ENCODE measurements around the gene AGTR2. TPM values are rescaled to one million over a fixed set of nuclear protein-coding genes. Genes with fewer than 3 reads are reported as not detected.

Gene AGTR2, protein sequence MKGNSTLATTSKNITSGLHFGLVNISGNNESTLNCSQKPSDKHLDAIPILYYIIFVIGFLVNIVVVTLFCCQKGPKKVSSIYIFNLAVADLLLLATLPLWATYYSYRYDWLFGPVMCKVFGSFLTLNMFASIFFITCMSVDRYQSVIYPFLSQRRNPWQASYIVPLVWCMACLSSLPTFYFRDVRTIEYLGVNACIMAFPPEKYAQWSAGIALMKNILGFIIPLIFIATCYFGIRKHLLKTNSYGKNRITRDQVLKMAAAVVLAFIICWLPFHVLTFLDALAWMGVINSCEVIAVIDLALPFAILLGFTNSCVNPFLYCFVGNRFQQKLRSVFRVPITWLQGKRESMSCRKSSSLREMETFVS
- total RNA-seq (2014; rRNA removed; shearing (Covaris generic)): not detected in 2 replicates
- polyA plus RNA-seq (2016; fragmentation: Nextera tagmentation; extraction: Ambion mirVana): not detected in 2 replicates
- long read RNA-seq: 0 reads

DNA sequence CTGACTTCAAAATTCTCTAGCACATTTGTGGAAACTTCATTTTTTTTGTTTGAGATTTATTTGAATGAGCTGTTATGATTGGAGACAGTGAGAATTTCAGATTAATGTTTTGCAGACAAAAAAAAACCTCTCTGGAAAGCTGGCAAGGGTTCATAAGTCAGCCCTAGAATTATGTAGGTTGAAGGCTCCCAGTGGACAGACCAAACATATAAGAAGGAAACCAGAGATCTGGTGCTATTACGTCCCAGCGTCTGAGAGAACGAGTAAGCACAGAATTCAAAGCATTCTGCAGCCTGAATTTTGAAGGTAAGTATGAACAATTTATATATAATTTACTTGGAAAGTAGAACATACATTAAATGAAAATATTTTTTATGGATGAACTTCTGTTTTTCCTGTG is at the start of gene AGTR2:
TSS of gene AGTR2 (plus strand) at position 234 of the 400 bp plus-strand sequence. CDS start 1,537 bp downstream, outside the sequence.
- H3K79me2 ChIP-seq (replicated peaks; ENCODE audit: insufficient read depth): no peaks in the 10 kb centered on the region
- H3K4me1 Mint-ChIP-seq: no peaks in the 10 kb centered on the region; the same call in 2 of the 3 replicates
- no peak within 1 kb of the TSS for H3K4me3 Mint-ChIP-seq
- no peaks in the 10 kb centered on the region for H3K36me3 ChIP-seq (ENCODE audit: insufficient read depth)
- H3K36me3 Mint-ChIP-seq (ENCODE audit: low read depth): no peaks in the 10 kb centered on the region
- H3K27ac ChIP-seq (ENCODE audit: low read depth): no peak within 1 kb of the TSS
- H3K27me3 ChIP-seq (ENCODE audit: insufficient read depth): no peaks in the 10 kb centered on the region
- H3K9me3 Mint-ChIP-seq: no peaks in the 10 kb centered on the region; the same call in 2 of the 3 replicates
- H3K9me2 ChIP-seq (ENCODE audit: insufficient read depth): no peaks in the 10 kb centered on the region
- H4K20me1 ChIP-seq (replicated peaks; ENCODE audit: insufficient read depth): no peaks in the 10 kb centered on the region
- H3K27ac Mint-ChIP-seq: no peak within 1 kb of the TSS
- DNase-seq (ENCODE audit: low spot score): no peak
- H3K4me2 ChIP-seq: no peak within 1 kb of the TSS
- no peaks in the 10 kb centered on the region for H3K27me3 Mint-ChIP-seq (ENCODE audit: insufficient read depth, low read depth, poor library complexity)
- no peak within 1 kb of the TSS for H3K4me3 ChIP-seq
- ATAC-seq: no peak
- H2AFZ ChIP-seq: no peak within 1 kb of the TSS
- H3K4me1 ChIP-seq (ENCODE audit: insufficient read depth): no peaks in the 10 kb centered on the region
- TF ChIP-seq ZNF331 (CRISPR knock-in tag; IDR thresholded peaks at IDR 0.05; ENCODE audit: low read depth): no peak
- no peak for TF ChIP-seq ZNF114 (CRISPR knock-in tag; IDR thresholded peaks at IDR 0.05)
- TF ChIP-seq, protein P1, sequence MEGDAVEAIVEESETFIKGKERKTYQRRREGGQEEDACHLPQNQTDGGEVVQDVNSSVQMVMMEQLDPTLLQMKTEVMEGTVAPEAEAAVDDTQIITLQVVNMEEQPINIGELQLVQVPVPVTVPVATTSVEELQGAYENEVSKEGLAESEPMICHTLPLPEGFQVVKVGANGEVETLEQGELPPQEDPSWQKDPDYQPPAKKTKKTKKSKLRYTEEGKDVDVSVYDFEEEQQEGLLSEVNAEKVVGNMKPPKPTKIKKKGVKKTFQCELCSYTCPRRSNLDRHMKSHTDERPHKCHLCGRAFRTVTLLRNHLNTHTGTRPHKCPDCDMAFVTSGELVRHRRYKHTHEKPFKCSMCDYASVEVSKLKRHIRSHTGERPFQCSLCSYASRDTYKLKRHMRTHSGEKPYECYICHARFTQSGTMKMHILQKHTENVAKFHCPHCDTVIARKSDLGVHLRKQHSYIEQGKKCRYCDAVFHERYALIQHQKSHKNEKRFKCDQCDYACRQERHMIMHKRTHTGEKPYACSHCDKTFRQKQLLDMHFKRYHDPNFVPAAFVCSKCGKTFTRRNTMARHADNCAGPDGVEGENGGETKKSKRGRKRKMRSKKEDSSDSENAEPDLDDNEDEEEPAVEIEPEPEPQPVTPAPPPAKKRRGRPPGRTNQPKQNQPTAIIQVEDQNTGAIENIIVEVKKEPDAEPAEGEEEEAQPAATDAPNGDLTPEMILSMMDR (conservative IDR thresholded peaks at IDR 0.05; ENCODE audit: low read depth in 2 of 2): no peak
- TF ChIP-seq NANOG (IDR thresholded peaks at IDR 0.05; ENCODE audit: borderline replicate concordance): no peak
- TF ChIP-seq EZH2phosphoT487 (IDR thresholded peaks at IDR 0.05; ENCODE audit: unreplicated experiment): no peak
- no peak for TF ChIP-seq STAT1 (IDR thresholded peaks at IDR 0.05; ENCODE audit: unreplicated experiment)
- TF ChIP-seq, protein P2, sequence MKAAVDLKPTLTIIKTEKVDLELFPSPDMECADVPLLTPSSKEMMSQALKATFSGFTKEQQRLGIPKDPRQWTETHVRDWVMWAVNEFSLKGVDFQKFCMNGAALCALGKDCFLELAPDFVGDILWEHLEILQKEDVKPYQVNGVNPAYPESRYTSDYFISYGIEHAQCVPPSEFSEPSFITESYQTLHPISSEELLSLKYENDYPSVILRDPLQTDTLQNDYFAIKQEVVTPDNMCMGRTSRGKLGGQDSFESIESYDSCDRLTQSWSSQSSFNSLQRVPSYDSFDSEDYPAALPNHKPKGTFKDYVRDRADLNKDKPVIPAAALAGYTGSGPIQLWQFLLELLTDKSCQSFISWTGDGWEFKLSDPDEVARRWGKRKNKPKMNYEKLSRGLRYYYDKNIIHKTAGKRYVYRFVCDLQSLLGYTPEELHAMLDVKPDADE (IDR thresholded peaks at IDR 0.05): no peak
- TF ChIP-seq, protein P3, sequence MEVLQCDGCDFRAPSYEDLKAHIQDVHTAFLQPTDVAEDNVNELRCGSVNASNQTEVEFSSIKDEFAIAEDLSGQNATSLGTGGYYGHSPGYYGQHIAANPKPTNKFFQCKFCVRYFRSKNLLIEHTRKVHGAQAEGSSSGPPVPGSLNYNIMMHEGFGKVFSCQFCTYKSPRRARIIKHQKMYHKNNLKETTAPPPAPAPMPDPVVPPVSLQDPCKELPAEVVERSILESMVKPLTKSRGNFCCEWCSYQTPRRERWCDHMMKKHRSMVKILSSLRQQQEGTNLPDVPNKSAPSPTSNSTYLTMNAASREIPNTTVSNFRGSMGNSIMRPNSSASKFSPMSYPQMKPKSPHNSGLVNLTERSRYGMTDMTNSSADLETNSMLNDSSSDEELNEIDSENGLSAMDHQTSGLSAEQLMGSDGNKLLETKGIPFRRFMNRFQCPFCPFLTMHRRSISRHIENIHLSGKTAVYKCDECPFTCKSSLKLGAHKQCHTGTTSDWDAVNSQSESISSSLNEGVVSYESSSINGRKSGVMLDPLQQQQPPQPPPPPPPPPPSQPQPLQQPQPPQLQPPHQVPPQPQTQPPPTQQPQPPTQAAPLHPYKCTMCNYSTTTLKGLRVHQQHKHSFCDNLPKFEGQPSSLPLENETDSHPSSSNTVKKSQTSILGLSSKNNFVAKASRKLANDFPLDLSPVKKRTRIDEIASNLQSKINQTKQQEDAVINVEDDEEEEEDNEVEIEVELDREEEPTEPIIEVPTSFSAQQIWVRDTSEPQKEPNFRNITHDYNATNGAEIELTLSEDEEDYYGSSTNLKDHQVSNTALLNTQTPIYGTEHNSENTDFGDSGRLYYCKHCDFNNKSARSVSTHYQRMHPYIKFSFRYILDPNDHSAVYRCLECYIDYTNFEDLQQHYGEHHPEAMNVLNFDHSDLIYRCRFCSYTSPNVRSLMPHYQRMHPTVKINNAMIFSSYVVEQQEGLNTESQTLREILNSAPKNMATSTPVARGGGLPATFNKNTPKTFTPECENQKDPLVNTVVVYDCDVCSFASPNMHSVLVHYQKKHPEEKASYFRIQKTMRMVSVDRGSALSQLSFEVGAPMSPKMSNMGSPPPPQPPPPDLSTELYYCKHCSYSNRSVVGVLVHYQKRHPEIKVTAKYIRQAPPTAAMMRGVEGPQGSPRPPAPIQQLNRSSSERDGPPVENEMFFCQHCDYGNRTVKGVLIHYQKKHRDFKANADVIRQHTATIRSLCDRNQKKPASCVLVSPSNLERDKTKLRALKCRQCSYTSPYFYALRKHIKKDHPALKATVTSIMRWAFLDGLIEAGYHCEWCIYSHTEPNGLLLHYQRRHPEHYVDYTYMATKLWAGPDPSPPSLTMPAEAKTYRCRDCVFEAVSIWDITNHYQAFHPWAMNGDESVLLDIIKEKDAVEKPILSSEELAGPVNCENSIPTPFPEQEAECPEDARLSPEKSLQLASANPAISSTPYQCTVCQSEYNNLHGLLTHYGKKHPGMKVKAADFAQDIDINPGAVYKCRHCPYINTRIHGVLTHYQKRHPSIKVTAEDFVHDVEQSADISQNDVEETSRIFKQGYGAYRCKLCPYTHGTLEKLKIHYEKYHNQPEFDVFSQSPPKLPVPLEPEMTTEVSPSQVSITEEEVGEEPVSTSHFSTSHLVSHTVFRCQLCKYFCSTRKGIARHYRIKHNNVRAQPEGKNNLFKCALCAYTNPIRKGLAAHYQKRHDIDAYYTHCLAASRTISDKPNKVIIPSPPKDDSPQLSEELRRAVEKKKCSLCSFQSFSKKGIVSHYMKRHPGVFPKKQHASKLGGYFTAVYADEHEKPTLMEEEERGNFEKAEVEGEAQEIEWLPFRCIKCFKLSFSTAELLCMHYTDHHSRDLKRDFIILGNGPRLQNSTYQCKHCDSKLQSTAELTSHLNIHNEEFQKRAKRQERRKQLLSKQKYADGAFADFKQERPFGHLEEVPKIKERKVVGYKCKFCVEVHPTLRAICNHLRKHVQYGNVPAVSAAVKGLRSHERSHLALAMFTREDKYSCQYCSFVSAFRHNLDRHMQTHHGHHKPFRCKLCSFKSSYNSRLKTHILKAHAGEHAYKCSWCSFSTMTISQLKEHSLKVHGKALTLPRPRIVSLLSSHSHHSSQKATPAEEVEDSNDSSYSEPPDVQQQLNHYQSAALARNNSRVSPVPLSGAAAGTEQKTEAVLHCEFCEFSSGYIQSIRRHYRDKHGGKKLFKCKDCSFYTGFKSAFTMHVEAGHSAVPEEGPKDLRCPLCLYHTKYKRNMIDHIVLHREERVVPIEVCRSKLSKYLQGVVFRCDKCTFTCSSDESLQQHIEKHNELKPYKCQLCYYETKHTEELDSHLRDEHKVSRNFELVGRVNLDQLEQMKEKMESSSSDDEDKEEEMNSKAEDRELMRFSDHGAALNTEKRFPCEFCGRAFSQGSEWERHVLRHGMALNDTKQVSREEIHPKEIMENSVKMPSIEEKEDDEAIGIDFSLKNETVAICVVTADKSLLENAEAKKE (CRISPR knock-in tag; IDR thresholded peaks at IDR 0.05): no peak
- no peak for TF ChIP-seq POLR2AphosphoS5 (IDR thresholded peaks at IDR 0.05; ENCODE audit: low read depth)
- TF ChIP-seq CREB1 (CRISPR knock-in tag; IDR thresholded peaks at IDR 0.05; ENCODE audit: low read depth): no peak
- TF ChIP-seq JUNB (IDR thresholded peaks at IDR 0.05; ENCODE audit: unreplicated experiment): no peak
- TF ChIP-seq, protein P4, sequence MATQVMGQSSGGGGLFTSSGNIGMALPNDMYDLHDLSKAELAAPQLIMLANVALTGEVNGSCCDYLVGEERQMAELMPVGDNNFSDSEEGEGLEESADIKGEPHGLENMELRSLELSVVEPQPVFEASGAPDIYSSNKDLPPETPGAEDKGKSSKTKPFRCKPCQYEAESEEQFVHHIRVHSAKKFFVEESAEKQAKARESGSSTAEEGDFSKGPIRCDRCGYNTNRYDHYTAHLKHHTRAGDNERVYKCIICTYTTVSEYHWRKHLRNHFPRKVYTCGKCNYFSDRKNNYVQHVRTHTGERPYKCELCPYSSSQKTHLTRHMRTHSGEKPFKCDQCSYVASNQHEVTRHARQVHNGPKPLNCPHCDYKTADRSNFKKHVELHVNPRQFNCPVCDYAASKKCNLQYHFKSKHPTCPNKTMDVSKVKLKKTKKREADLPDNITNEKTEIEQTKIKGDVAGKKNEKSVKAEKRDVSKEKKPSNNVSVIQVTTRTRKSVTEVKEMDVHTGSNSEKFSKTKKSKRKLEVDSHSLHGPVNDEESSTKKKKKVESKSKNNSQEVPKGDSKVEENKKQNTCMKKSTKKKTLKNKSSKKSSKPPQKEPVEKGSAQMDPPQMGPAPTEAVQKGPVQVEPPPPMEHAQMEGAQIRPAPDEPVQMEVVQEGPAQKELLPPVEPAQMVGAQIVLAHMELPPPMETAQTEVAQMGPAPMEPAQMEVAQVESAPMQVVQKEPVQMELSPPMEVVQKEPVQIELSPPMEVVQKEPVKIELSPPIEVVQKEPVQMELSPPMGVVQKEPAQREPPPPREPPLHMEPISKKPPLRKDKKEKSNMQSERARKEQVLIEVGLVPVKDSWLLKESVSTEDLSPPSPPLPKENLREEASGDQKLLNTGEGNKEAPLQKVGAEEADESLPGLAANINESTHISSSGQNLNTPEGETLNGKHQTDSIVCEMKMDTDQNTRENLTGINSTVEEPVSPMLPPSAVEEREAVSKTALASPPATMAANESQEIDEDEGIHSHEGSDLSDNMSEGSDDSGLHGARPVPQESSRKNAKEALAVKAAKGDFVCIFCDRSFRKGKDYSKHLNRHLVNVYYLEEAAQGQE (IDR thresholded peaks at IDR 0.05; ENCODE audit: unreplicated experiment): no peak
- H3F3A ChIP-seq (replicated peaks; ENCODE audit: low read depth): no peaks in the 10 kb centered on the region

Data from GM23338 (cell line).